Gastroesophageal sphincter (tissue), 3 donors: ENCODE measurements around the gene GPC3.

ENCODE experiments used
- POLR2A ChIP-seq, 2 donors: fragments of 450-650 bp; IDR thresholded peaks; one replicate each; pipeline ENCODE4 v1.6.1; 2017; ENCODE audit warnings: antibody characterized with exemption in 2 of 2, mild to moderate bottlenecking in 2 of 2, moderate library complexity in 1 of 2
- TF ChIP-seq, protein P1 (sequence below), 4 experiments: fragments of 200-600 bp in 2 of 4; fragments of 450-650 bp in 2 of 4; sonication (generic) in 1 of 4; IDR thresholded peaks; one replicate each; pipeline ENCODE4 v1.5.1; 2017 to 2019; ENCODE audit warnings: antibody characterized with exemption in 4 of 4, mild to moderate bottlenecking in 2 of 4, moderate library complexity in 2 of 4

DNA sequence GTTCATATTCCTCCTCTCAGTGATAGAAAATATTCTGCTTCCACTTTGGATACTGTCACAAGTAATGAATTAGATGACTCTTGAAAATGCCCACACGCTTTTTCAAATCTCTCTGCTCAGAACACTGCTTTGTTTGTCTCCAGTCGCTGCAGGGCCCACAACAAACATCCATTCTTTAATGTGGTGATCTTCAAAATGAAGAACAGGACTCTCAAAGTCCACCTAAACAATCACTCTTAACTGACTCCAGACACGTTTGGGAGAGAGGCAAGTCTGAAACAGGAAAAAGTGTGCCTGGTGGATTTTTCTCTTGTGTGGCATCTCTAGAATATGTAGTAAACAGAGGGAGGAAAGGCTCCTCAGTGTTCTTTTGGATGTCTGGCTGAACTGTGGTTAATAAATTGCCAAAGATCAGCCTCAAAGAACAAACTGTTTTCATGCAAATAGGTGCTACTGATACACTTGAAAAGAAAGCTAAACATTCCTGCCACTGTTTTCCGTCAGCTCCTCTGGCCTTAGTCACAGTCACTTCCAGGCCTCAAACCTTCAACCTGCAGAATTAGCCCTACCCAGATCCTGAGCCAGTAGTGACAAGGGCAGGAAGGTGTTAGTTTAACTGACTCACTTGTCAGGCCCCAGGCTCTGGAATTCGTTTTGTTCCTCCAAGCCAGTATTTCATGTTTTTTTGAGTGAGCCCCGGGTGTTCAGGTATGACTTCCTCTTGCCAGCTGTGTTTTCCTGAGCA lies 310.5 kb downstream of the GPC3 start:
- no peak for TF ChIP-seq POLR2A (IDR thresholded peaks at IDR 0.05)
- TF ChIP-seq, protein P1, sequence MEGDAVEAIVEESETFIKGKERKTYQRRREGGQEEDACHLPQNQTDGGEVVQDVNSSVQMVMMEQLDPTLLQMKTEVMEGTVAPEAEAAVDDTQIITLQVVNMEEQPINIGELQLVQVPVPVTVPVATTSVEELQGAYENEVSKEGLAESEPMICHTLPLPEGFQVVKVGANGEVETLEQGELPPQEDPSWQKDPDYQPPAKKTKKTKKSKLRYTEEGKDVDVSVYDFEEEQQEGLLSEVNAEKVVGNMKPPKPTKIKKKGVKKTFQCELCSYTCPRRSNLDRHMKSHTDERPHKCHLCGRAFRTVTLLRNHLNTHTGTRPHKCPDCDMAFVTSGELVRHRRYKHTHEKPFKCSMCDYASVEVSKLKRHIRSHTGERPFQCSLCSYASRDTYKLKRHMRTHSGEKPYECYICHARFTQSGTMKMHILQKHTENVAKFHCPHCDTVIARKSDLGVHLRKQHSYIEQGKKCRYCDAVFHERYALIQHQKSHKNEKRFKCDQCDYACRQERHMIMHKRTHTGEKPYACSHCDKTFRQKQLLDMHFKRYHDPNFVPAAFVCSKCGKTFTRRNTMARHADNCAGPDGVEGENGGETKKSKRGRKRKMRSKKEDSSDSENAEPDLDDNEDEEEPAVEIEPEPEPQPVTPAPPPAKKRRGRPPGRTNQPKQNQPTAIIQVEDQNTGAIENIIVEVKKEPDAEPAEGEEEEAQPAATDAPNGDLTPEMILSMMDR (IDR thresholded peaks at IDR 0.05) = no peak
